ENCODE measurements around the gene C2CD4D. TPM values are rescaled to one million over a fixed set of nuclear protein-coding genes. Genes with fewer than 3 reads are reported as not detected.
A peak's percentile ranks its signal among the peaks of the same experiment; 100 is the strongest.

The C2CD4D gene
- total and polyA plus RNA-seq, 2 of the 13 experiments (the other 11 are each of a cell fraction or from before 2014, with no cell fraction given): not detected

GRCh38 chr1:151832318-151832980 lies 7.2 kb downstream of the C2CD4D start (continued):
- TF ChIP-seq IKZF5 (CRISPR knock-in tag; IDR thresholded peaks at IDR 0.05) (peak; percentile 71; the same call in 1 of the 2 replicates), CAMTA2 (CRISPR knock-in tag; IDR thresholded peaks at IDR 0.05; ENCODE audit: borderline replicate concordance) (no peak), RARA (CRISPR knock-in tag; IDR thresholded peaks at IDR 0.05) (peak; percentile 69), EP300 (IDR thresholded peaks at IDR 0.05; ENCODE audit: low read depth in 2 of 2, low read length in 2 of 2) (peak in 1 of 2 experiments; percentile 62; a peak in 2 of 4 replicates), EP300 (CRISPR knock-in tag; IDR thresholded peaks at IDR 0.05; ENCODE audit: borderline replicate concordance) (peak; percentile 84; the same call in 1 of the 2 replicates), SP4 (CRISPR knock-in tag; IDR thresholded peaks at IDR 0.05) (0 out of 2 replicates have a peak, but pooled peaks have one; percentile 51), TEAD3 (CRISPR knock-in tag; optimal IDR thresholded peaks at IDR 0.05; ENCODE audit: borderline replicate concordance) (peak; percentile 64), KDM4B (CRISPR knock-in tag; IDR thresholded peaks at IDR 0.05) (peak; percentile 74; the same call in 1 of the 2 replicates), NCOA2 (CRISPR knock-in tag; IDR thresholded peaks at IDR 0.05) (peak; percentile 74), MLX (CRISPR knock-in tag; IDR thresholded peaks at IDR 0.05) (peak; percentile 99), ZNF256 (CRISPR knock-in tag; conservative IDR thresholded peaks at IDR 0.05) (no peak), ATF2 (CRISPR knock-in tag; IDR thresholded peaks at IDR 0.05) (no peak), E2F2 (CRISPR knock-in tag; IDR thresholded peaks at IDR 0.05; ENCODE audit: borderline replicate concordance) (no peak), ZNF431 (CRISPR knock-in tag; IDR thresholded peaks at IDR 0.05; ENCODE audit: borderline replicate concordance, low read depth) (0 out of 2 replicates have a peak, but pooled peaks have one; percentile 49), ASH2L (IDR thresholded peaks at IDR 0.05; ENCODE audit: insufficient read length, low read depth, low read length) (no peak), GATAD1 (CRISPR knock-in tag; IDR thresholded peaks at IDR 0.05) (peak; percentile 65; the same call in 1 of the 2 replicates), SMAD3 (CRISPR knock-in tag; IDR thresholded peaks at IDR 0.05) (0 out of 2 replicates have a peak, but pooled peaks have one; percentile 56), GABPB1 (CRISPR knock-in tag; IDR thresholded peaks at IDR 0.05) (peak; percentile 57; the same call in 1 of the 2 replicates), ZNF768 (CRISPR knock-in tag; IDR thresholded peaks at IDR 0.05) (peak; percentile 31; the same call in 1 of the 2 replicates), ATF6 (CRISPR knock-in tag; conservative IDR thresholded peaks at IDR 0.05) (no peak), RXRA (CRISPR knock-in tag; IDR thresholded peaks at IDR 0.05) (peak; percentile 68)

Data from HepG2 (cell line).